ENCODE measurements around the gene AHNAK2.

AHNAK2 gene

GRCh38 chr14:104971447-104972240 lies 6.5 kb downstream of the AHNAK2 start:
- H3K4me3 ChIP-seq (ENCODE audit: low read length) = no peak overlapping the region
- TF ChIP-seq CTCF (conservative IDR thresholded peaks at IDR 0.05; ENCODE audit: low read depth, low read length) = no peak
- no peak for DNase-seq (ENCODE audit: low read depth)

GRCh38 chr14:104970231-104971068 lies 7.7 kb downstream of the AHNAK2 start:
- peak; percentile 84 for DNase-seq (ENCODE audit: low read depth)
- TF ChIP-seq CTCF (conservative IDR thresholded peaks at IDR 0.05; ENCODE audit: low read depth, low read length) = no peak
- peak overlapping the region; percentile 21 for H3K4me3 ChIP-seq (ENCODE audit: low read length)

GRCh38 chr14:104969741-104970230 lies 8.4 kb downstream of the AHNAK2 start:
- DNase-seq (ENCODE audit: low read depth) = no peak
- TF ChIP-seq CTCF (conservative IDR thresholded peaks at IDR 0.05; ENCODE audit: low read depth, low read length) = no peak
- peak overlapping the region; percentile 21 for H3K4me3 ChIP-seq (ENCODE audit: low read length)

- no peak for TF ChIP-seq CTCF (conservative IDR thresholded peaks at IDR 0.05; ENCODE audit: low read depth, low read length)
- DNase-seq (ENCODE audit: low read depth) = no peak
- H3K4me3 ChIP-seq (ENCODE audit: low read length) = peak overlapping the region; percentile 36
These were observed 9.4 kb downstream of the AHNAK2 start for GRCh38 chr14:104968541-104969401.

- no peak for TF ChIP-seq CTCF (conservative IDR thresholded peaks at IDR 0.05; ENCODE audit: low read depth, low read length)
- H3K4me3 ChIP-seq (ENCODE audit: low read length) = peak overlapping the region; percentile 36
- DNase-seq (ENCODE audit: low read depth) = peak; percentile 30
These were observed 10.0 kb downstream of the AHNAK2 start for GRCh38 chr14:104968153-104968527.

GRCh38 chr14:104967386-104968152 lies 10.6 kb downstream of the AHNAK2 start:
- no peak for DNase-seq (ENCODE audit: low read depth)
- no peak for TF ChIP-seq CTCF (conservative IDR thresholded peaks at IDR 0.05; ENCODE audit: low read depth, low read length)
- H3K4me3 ChIP-seq (ENCODE audit: low read length) = peak overlapping the region; percentile 36
